Pancreas (tissue), 10 donors: Measurements from ENCODE around the gene ABL1. TPM values are rescaled to one million over a fixed set of nuclear protein-coding genes. Genes with fewer than 3 reads are reported as not detected.
A peak's percentile ranks its signal among the peaks of the same experiment; 100 is the strongest.

Source experiments
- ATAC-seq, 4 donors: fragments of 200-7000 bp; cut with Tn5 transposase; one replicate each; pipeline versions ENCODE4 v1.8.0 to v1.9.1; 2020; ENCODE audit warnings: mild to moderate bottlenecking in 4 of 4, moderate library complexity in 4 of 4
- DNase-seq, 6 donors: peaks; one replicate each; pipeline ENCODE4 v3.0.0-alpha.2; 2020
- FAIRE-seq: peaks from 2 replicates; lab custom pipeline; 2012; peaks lifted over from hg19 to GRCh38; lab: Jason Lieb, UNC
- H3K27ac ChIP-seq, 4 donors: fragments of 200-600 bp; sonication (generic); 1 replicate in 3 of 4; 2 replicates in 1 of 4; pipeline versions ENCODE4 v1.5.0 to v1.8.0; 2020
- H3K27me3 ChIP-seq, 4 donors: fragments of 200-600 bp; one replicate each; pipeline ENCODE4 v1.8.0; 2021
- H3K36me3 ChIP-seq, 3 donors: fragments of 200-600 bp; sonication (generic) in 1 of 3; one replicate each; pipeline versions ENCODE4 v1.5.0 to v1.8.0; 2020 to 2021
- H3K4me1 ChIP-seq, 3 donors: fragments of 200-600 bp; one replicate each; pipeline ENCODE4 v1.8.0; 2021
- H3K4me3 ChIP-seq, 4 donors: fragments of 200-600 bp; sonication (generic) in 2 of 4; one replicate each; pipeline versions ENCODE4 v1.5.0 to v1.8.0; 2020 to 2021
- H3K9me3 ChIP-seq, 4 donors: fragments of 200-600 bp; one replicate each; pipeline ENCODE4 v1.8.0; 2021
- WGBS, 2 donors: extraction: QIAGEN DNeasy Blood & Tissue Kit; methylation state at CpG; one replicate each; pipeline ENCODE4 v1.1.7; 2013; 5-methylcytosine and 5-hydroxymethylcytosine counted together
- intact Hi-C, 3 donors: fragments of 100-400 bp; cut with DNase I; formaldehyde crosslinking; loops; one replicate each; pipeline versions ENCODE4 v1.11.1 to v1.14.2; 2022
- polyA plus RNA-seq, 2 donors: library from polyadenylated mRNA; stranded (reverse); fragments of 200-250 nt; gene quantifications; one replicate each; pipeline ENCODE4 v1.2.3, GENCODE V29; 2013
- total RNA-seq, 6 donors: library from RNA; stranded (reverse); fragmentation: NEBNext Ultra II Directional in 4 of 6; extraction: Animal tissue kit (Norgen Biotek cat#: 25700) in 4 of 6; gene quantifications; one replicate each; pipeline versions ENCODE4 v1.2.1 to v1.2.4, GENCODE V29; 2021 to 2023
- TF ChIP-seq, protein P1 (sequence below), 4 donors: fragments of 200-600 bp; sonication (generic) in 3 of 4; IDR thresholded peaks; one replicate each; pipeline versions ENCODE4 v1.5.0 to v1.8.0; 2021; ENCODE audit warnings: antibody characterized with exemption in 4 of 4
- donor health status: healthy with polysubstance abuse.
- donor health status: DM: no; HTN: no; CAD: no; lungs with moderate emphysema.
- donor health status: DM: no; HTN: no; CAD: no.
- donor health status: control.
- donor health status: control.
- donor health status: Bipolar disorder and iron deficiency.
- donor health status: DM: yes; HTN: yes; CAD: no.
- donor health status: DM: no; HTN: no; CAD: no.
- donor health status: DM: no; HTN: no; CAD: no.
- donor health status: DM: yes; HTN: yes; CAD: no.

The ABL1 gene
- total and polyA plus RNA-seq, 8 donors, result 15.3 to 31.9 (median 19.4) TPM

DNA sequence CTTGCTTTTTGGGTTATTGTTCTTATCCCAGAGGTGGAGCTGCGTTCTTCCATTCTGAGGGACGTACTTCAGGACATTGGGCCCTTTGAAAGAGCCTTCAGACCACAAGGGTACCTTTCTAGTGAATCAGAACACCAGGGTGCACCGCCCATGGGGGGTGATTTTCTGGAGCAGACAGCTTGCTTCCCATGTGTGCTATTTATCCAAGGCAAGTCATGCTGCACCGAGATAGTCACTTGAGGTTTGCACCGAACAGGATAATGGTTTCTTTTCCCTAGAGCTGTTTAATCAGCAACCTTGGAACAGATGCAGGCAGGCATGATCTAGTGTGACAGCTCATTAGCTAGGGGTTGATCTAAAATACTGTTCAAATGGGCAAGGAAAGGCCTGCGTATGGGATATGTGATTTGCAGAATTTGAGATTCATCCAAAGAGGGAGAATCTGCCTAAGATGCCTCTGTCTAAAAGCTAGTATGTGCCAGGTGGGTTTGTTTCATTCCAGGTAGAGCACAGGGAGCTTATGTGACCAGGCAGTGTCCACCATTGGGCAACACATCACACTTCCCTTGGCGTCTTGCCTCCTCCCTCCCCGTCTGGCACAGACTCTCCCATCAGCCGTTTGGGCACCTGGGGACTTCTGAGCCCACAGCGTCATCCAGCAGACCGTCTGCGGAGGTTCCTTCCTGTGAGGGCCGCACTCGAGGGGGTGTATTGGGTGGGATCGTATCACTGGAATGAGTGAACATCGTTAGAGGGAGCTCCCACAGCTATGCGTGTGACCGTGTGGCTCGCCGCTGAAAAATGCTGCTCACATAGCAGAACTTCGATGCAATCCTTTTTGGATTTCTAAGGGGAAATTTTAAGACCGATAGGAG is 23.0 kb downstream of the ABL1 start:
- H3K4me3 ChIP-seq, result no peak overlapping the region
- intact Hi-C loops, result no loop called here
- TF ChIP-seq, protein P1, sequence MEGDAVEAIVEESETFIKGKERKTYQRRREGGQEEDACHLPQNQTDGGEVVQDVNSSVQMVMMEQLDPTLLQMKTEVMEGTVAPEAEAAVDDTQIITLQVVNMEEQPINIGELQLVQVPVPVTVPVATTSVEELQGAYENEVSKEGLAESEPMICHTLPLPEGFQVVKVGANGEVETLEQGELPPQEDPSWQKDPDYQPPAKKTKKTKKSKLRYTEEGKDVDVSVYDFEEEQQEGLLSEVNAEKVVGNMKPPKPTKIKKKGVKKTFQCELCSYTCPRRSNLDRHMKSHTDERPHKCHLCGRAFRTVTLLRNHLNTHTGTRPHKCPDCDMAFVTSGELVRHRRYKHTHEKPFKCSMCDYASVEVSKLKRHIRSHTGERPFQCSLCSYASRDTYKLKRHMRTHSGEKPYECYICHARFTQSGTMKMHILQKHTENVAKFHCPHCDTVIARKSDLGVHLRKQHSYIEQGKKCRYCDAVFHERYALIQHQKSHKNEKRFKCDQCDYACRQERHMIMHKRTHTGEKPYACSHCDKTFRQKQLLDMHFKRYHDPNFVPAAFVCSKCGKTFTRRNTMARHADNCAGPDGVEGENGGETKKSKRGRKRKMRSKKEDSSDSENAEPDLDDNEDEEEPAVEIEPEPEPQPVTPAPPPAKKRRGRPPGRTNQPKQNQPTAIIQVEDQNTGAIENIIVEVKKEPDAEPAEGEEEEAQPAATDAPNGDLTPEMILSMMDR (IDR thresholded peaks at IDR 0.05), result no peak
- no peaks in the 10 kb centered on the region for H3K9me3 ChIP-seq
- no peaks in the 10 kb centered on the region for H3K4me1 ChIP-seq
- H3K27ac ChIP-seq, result peak overlapping the region in 1 of 4 donors; percentile 22
- ATAC-seq (peak in 3 of 4 donors; percentile 27 to 50 (median 40)), FAIRE-seq (no peak), DNase-seq (no peak)
- peaks cover 0 to 21% (median 0%) of the 10 kb centered on the region in 3 donors for H3K36me3 ChIP-seq
- H3K27me3 ChIP-seq, result no peaks in the 10 kb centered on the region
- 74 to 75% methylated on average over 22 of the region's 22 CpGs for WGBS, 2 donors

DNA sequence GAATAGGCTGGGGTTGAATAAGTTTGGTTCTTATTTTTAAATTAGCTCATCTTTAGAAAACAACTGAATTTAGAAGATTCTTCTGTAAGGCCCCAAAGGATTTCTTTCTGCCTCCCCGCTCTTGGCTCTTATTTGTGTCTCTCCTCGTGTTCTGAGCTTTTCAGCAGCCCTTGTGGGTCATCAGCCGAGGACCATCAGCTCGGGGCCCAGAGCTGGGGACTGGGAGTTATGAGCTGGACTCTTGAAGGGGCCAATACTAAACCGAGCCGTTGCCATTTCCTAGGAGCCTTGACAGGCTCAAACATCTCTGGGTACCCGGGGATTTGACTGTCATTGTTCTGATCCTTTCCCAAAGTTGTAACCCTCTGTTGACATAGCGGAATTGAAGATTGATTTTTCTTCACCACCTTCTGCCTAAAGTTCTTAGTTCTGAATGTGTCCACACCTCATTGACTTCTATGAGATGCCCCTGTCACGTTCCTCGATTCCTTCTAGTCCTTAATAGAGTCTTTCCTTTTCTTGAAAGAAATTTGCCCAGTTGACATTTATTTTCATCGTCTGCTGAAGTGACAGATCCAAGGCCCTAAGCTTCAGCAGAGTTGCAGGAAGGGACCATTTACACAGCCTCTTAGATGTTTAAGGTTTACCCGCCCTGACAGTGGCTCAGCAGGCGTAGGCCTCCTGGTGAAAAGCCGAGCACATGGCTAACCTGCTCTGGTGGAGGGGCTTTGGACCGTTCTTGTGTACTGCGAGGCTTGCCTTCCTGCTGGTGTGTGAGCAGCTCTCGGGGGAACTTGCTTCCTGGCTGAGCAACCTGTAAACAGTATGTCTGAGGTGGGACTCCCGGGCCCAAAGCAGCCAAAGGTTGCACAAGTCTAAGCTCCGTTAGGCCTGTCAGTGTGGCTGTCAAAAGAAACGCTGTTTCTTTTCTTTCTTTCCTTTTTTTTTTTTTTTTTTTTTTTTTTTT is 24.0 kb downstream of the ABL1 start:
- FAIRE-seq (no peak), DNase-seq (no peak), ATAC-seq (no peak)
- 79% methylated on average over 20 of the region's 20 CpGs for WGBS, 2 donors
- Histone ChIP-seq H3K9me3 (no peaks in the 10 kb centered on the region), H3K4me3 (no peak overlapping the region), H3K4me1 (no peaks in the 10 kb centered on the region), H3K27me3 (no peaks in the 10 kb centered on the region), H3K36me3 (peaks cover 0 to 21% (median 0%) of the 10 kb centered on the region in 3 donors), H3K27ac (peak overlapping the region in 1 of 4 donors; percentile 22)
- TF ChIP-seq, protein P1 (IDR thresholded peaks at IDR 0.05), result no peak
- intact Hi-C loops, result no loop called here

DNA sequence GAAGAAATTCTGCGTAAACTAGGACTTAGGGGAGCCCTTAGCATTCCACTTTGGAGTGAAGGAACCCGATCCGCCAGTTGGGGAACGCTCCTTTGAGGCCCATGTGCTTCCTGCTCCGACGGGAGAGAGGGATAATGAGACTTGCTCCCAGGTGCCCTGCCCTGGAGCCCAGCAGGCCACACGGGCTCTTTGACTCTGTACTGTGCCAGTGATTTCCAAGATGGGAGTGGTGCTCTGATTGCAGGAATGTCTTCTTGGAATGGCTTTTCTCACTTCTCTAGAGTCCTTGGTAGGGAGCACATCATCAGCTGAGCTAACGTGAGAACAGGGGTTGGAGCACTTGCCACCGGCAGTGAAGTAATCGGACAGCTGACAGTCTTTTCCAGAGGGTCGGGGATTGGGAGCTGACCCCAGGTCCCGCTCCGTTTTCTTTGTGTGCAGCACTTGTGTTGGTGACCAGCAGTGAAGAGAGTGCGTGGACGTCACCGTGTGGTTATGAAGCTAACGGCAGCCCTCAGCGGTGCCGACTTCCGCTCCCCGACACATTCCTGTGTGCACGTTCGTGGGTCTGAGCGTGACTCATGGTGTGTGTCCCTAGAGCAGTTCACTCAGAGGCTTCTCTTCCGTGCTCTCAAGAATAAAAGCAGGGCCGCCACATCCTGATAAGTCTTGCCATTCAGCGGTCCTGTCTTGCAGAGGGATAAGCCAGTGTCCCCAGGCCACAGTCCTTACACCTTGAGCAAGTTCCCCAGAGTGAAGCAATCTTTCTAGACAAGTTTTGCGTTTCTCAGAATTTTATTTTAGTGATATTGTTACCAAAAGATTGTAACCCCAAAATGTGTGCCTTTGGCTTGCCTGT is 25.6 kb downstream of the ABL1 start:
- H3K9me3 ChIP-seq, result no peaks in the 10 kb centered on the region
- no peaks in the 10 kb centered on the region for H3K27me3 ChIP-seq
- intact Hi-C loops, result loop anchor here (5.0 to 10.0 kb wide), 3 partner anchors 88 to 156 kb away; no protein-coding TSS in a partner anchor
- H3K4me1 ChIP-seq, result no peaks in the 10 kb centered on the region
- ATAC-seq, result peak; percentile 35 to 80 (median 68)
- H3K27ac ChIP-seq, result no peak overlapping the region
- no peak for FAIRE-seq
- no peak overlapping the region for H3K4me3 ChIP-seq
- peak in 3 of 6 donors; percentile 25 to 57 (median 40) for DNase-seq
- TF ChIP-seq, protein P1 (IDR thresholded peaks at IDR 0.05), result no peak
- peaks cover 0 to 5% (median 0%) of the 10 kb centered on the region in 3 donors for H3K36me3 ChIP-seq
- 81 to 82% methylated on average over 28 of the region's 28 CpGs for WGBS, 2 donors

DNA sequence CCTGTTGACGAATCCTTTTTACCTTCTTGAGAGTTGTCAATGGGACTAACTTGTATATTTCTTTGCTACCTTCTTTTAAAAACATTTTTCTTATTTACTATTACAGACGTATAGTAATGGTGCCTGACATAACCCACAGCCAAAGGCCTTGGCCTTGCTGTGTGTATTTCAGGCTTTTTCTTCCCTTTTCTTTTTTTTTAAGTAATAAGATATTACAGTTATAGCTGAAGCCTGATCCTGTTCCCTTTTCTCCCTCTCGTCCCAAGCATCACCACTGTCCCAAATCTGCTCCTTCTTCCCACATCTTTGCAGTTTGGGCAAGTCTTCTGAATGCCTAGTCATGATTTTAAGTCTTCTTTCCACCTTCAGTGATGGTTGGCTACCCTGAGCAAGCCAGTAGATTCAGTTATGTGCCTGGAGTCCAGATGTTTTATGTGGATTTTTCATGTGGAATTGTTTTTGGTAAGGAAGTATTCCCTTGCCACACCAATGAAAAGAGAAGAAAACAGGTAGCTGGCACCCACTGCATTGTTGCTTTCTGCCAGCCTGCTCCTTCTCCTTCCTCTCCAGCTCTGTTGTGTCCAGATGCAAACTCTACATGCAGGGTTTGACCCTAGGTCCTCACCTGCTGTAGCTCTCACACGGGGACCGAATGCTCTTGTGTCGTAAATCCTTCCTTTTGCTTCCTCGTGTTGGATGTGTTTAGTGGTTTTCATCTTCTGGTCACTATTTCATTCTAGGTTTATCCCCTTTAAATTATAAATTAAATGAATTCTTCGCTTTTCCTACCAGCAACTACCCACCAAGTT is 26.5 kb downstream of the ABL1 start:
- Histone ChIP-seq H3K9me3 (no peaks in the 10 kb centered on the region), H3K36me3 (no peaks in the 10 kb centered on the region), H3K4me1 (no peaks in the 10 kb centered on the region), H3K4me3 (no peak overlapping the region), H3K27ac (no peak overlapping the region), H3K27me3 (no peaks in the 10 kb centered on the region)
- no peak for ATAC-seq
- intact Hi-C loops, result loop anchor here (5.0 to 10.0 kb wide), 3 partner anchors 89 to 157 kb away; no protein-coding TSS in a partner anchor
- TF ChIP-seq, protein P1 (IDR thresholded peaks at IDR 0.05), result no peak
- no peak for DNase-seq
- FAIRE-seq, result no peak
- 79 to 80% methylated on average over 8 of the region's 8 CpGs for WGBS, 2 donors
